Cardiac fibroblast (primary cell): ENCODE data around the gene CD48.
A peak's percentile ranks its signal among the peaks of the same experiment; 100 is the strongest.
"Not testable (repeated sequence)": the region's sequence is repeated elsewhere in the genome, so short reads cannot be mapped to it uniquely, and the experiment has no call there.

ENCODE experiments used
- DNase-seq, 2 donors: peaks; one replicate each; pipeline versions ENCODE4 v3.0.0 to v3.0.0-alpha.2; 2010; ENCODE audit warnings: low read depth in 2 of 2
- H3K4me3 ChIP-seq, 2 donors: replicated peaks in 1 of 2; 1 replicate in 1 of 2; 2 replicates in 1 of 2; pipeline ENCODE4 v1.5.1; 2011; ENCODE audit warnings: low read depth in 2 of 2, low read length in 2 of 2, mild to moderate bottlenecking in 2 of 2, moderate library complexity in 1 of 2
- CTCF ChIP-seq: IDR thresholded peaks from one replicate; pipeline ENCODE4 v1.5.1; 2011; ENCODE audit warnings: low read depth, mild to moderate bottlenecking, low read length, inconsistent platforms

The CD48 gene

GRCh38 chr1:160734301-160734700, 22.7 kb upstream of the CD48 start:
- TF ChIP-seq CTCF: no peak
- DNase-seq: no peak
- H3K4me3 ChIP-seq: no peak overlapping the region

- DNase-seq: no peak
- TF ChIP-seq CTCF: no peak
- no peak overlapping the region for H3K4me3 ChIP-seq
Observed at GRCh38 chr1:160733898-160734297, 22.3 kb upstream of the CD48 start.

GRCh38 chr1:160731990-160732389, 20.4 kb upstream of the CD48 start:
- DNase-seq: no peak
- TF ChIP-seq CTCF: no peak
- H3K4me3 ChIP-seq: no peak overlapping the region

- DNase-seq, H3K4me3 ChIP-seq: not testable (repeated sequence)
Observed at GRCh38 chr1:160731564-160731963, 19.9 kb upstream of the CD48 start.

- no peak for TF ChIP-seq CTCF
- no peak for DNase-seq
- H3K4me3 ChIP-seq: no peak overlapping the region
Observed at GRCh38 chr1:160727316-160727640, 15.7 kb upstream of the CD48 start.

GRCh38 chr1:160726498-160727315, 15.1 kb upstream of the CD48 start:
- H3K4me3 ChIP-seq: no peak overlapping the region
- peak; percentile 80 to 90 for DNase-seq
- TF ChIP-seq CTCF: peak; percentile 78

DNA sequence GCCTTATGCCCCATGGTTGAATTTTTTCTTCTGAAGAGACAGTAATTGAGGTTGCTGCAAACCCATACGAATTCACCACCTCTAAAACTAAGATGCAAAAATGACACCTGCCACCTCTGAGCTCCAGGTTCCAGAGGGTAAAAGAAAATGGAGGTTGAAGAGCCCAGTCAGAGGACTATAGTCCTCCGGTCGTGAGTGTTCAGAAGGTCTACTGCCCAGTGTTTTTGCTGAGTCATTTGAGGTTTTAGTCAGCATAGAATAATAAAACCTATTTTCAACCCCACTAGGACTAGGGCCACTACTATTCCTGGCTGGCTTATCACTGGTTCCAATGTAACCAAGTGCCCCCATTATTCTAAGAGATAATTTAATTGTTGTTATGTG, 14.5 kb upstream of the CD48 start:
- TF ChIP-seq CTCF: no peak
- DNase-seq: peak; percentile 27 to 31
- no peak overlapping the region for H3K4me3 ChIP-seq
